ENCODE results near the gene CEACAM20. TPM values are rescaled to one million over a fixed set of nuclear protein-coding genes. Genes with fewer than 3 reads are reported as not detected.
"Not testable (repeated sequence)": the region's sequence is repeated elsewhere in the genome, so short reads cannot be mapped to it uniquely, and the experiment has no call there.

CEACAM20 gene
- total RNA-seq, 1 donor = not detected

GRCh38 chr19:44550976-44551375, 21.5 kb upstream of the CEACAM20 start:
- DNase-seq (ENCODE audit: low read depth in 2 of 3, low spot score in 2 of 3) = not testable (repeated sequence)

DNA sequence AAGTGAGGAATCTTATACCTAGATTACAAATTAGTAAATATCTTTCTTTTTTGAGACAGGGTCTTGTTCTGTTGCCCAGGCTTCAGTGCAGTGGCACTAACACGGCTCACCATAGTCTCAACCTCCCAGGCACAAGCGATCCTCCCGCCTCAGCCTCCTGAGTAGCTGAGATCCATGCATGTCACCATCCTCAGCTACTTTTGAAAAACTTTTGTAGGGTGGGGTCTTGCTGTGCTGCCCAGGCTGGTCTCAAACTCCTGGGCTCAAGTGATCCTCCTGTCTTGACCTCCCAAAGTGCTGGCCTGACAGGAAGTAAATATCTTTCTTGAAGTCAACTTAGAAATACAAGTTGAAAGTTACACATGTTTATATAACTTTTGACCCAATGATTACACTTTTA, 20.0 kb upstream of the CEACAM20 start:
- DNase-seq (ENCODE audit: low read depth in 2 of 3, low spot score in 2 of 3) = no peak

DNA sequence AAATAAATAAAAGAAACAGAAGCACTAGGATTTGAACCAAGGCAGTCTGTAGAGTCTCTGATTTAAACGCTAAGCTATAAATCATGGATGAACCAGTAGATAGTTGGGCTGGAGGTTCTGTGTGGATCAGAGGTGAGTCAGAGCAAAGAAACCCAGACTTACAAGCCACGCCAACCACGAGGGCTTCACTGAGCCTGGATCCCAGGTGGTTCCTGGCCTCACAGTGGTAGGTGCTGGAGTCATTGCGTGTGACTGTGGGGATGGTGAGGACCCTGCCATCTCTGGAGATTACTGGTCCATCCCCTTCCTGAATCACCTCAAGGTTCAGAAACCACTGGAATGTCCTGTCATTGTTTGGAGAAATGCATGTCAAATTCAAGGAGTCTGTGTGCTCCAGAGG, 19.3 kb upstream of the CEACAM20 start:
- no peak for DNase-seq (ENCODE audit: low read depth in 2 of 3, low spot score in 2 of 3)

DNA sequence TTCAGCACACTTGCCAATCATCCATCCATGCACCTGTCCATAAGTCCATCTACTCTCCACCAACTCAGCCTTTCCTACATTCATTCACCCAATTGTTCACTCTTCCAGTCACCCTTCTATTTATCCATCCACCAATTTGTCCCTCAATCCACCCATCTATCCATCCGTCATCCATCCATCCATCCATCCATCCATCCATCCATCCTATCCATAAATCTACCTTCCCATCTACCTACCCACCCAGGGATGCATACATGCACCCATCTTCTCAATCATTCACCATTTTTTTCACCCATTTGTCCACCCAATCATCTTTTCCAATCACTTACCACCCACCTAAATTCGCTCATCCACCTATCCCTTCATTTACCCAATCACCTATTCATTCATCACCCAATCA, 14.6 kb upstream of the CEACAM20 start:
- no peak for DNase-seq (ENCODE audit: low read depth in 2 of 3, low spot score in 2 of 3)

DNA sequence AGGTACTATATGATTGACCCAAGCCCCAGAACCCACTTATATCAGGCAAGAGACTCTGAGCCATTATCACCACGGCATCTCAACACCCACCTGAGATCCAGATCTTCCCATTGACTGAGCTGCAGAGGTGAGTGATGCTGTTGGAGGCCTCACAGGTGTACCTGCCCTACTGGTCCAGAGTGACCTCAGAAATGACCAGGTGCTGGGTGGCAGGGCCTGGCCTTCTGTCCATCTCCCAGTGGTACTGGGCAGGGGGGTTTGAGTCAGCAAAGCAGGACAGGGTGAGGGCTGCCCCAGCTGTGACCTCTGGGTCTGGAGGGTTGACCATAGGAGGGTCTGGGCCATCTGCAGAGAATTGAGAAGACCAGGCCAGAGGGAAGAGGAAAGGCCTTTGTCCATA, 13.2 kb upstream of the CEACAM20 start:
- DNase-seq (ENCODE audit: low read depth in 2 of 3, low spot score in 2 of 3) = no peak

DNA sequence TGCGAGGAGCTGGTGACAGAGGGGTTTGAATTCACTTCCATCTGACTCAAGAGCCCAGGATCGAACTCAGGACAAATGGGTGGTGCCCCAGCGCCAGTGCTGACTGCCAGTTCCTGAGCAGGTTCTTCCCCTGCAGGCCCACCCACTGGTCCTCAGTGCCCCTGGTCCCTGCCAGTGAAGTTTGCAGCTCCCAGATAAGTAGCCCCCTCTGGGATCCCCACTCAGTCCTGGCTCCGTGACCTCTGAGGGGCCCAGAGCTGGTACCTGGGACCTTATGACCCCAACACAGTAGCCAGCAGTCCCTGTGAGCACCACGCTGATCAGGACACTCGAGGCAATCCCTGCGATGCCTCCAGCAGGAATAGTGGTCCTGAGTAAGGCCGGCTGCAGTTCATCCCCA, 11.3 kb upstream of the CEACAM20 start:
- DNase-seq (ENCODE audit: low read depth in 2 of 3, low spot score in 2 of 3) = no peak

GRCh38 chr19:44539991-44540390, 10.5 kb upstream of the CEACAM20 start:
- no peak for DNase-seq (ENCODE audit: low read depth in 2 of 3, low spot score in 2 of 3)

DNA sequence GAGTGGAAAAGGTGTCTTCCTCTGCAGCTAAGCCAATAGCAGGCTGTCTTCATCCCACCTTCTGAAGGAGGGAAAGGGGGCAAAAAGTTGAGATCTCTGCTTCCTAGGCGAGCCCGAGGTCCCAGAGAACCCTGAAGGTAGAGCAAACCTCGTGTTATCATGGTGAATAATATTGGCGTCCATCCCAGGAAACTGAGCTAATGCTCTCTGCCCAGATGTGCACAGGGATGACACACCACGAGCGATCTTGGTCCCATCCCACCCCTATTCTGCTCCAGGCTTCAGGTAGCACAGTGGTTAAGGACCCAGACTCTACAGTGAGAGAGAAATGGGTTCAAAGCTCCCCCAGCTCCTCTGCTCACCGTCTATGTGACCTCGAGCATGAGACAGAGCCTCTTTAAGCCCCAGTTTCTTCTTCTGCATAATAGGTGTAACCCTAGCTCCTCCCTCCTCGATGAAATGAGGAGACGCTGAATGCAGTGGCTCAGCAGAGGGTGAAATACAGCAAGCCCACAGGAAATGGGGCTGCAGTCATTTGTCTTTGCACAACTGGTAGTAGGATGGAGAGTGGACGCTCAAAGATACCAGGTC, 9.9 kb upstream of the CEACAM20 start:
- no peak for DNase-seq (ENCODE audit: low read depth in 2 of 3, low spot score in 2 of 3)

- DNase-seq (ENCODE audit: low read depth in 2 of 3, low spot score in 2 of 3) = not testable (repeated sequence)
Observed at GRCh38 chr19:44535361-44535760, 5.9 kb upstream of the CEACAM20 start.

- DNase-seq (ENCODE audit: low read depth in 2 of 3, low spot score in 2 of 3) = no peak
Observed at GRCh38 chr19:44532819-44533218, 3.3 kb upstream of the CEACAM20 start.

DNA sequence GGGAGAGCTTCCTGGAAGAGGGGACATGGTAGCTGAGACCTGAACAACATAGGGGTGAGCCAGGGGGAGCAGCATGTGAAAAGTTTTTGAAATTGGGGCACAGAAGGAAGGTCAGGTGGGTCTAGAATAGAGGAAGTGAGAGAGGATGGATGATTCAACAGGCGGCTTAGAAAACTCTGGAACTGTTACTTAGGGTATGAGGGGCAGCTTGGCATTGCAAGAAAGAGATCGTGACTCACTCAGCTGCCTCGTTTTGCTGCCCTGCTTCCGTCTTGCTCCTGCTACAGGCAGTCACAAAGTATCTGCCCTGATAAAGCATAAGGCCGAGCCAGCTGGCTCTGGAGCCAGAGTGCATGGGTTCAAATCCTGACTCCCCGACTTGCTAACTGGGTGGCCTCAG, 1.3 kb upstream of the CEACAM20 start:
- DNase-seq (ENCODE audit: low read depth in 2 of 3, low spot score in 2 of 3) = no peak

DNA sequence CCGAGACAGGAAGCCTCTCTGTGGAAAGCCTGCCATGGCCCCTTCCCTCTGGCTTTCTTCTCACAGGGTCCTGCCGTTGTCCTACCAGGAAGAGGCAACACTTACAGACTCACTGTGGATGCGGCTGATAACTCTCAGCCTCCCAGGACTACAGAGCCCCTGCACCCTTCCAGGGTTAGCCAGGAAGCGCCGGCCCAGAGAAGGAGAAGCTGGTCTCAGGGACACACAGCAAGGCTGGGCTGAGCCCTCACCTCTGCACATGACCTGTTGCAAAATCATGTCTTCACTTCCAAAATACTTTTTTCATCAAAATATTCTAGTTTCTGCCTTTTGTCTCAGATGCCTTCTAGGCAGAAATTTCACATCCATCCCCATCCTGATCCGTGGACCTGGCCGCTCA, 1.9 kb downstream of the CEACAM20 start:
- no peak for DNase-seq (ENCODE audit: low read depth in 2 of 3, low spot score in 2 of 3)

GRCh38 chr19:44525721-44526430, 3.6 kb downstream of the CEACAM20 start:
- no peak for DNase-seq (ENCODE audit: low read depth in 2 of 3, low spot score in 2 of 3)

DNA sequence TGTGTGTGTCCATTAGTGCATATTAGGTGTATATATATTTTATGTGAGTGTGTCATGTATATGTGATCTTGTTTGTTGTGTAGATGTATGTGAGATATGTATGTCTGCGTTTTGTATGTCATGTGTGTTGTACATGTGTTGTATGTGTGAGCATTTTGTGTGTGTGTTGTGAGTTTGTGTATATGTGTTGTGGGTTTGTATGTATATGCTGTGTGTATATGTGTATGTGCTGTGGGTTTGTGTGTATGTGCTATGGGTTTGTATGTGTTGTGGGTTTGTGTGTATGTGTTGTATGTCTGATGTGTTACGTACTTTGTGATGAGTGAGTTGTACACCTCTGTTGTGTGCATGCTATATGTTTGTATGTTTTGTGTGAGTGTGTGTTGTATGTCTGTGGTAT, 8.1 kb downstream of the CEACAM20 start:
- no peak for DNase-seq (ENCODE audit: low read depth in 2 of 3, low spot score in 2 of 3)

GRCh38 chr19:44517146-44517545, 12.3 kb downstream of the CEACAM20 start:
- DNase-seq (ENCODE audit: low read depth in 2 of 3, low spot score in 2 of 3) = no peak

GRCh38 chr19:44515907-44516306, 13.6 kb downstream of the CEACAM20 start:
- no peak for DNase-seq (ENCODE audit: low read depth in 2 of 3, low spot score in 2 of 3)

DNA sequence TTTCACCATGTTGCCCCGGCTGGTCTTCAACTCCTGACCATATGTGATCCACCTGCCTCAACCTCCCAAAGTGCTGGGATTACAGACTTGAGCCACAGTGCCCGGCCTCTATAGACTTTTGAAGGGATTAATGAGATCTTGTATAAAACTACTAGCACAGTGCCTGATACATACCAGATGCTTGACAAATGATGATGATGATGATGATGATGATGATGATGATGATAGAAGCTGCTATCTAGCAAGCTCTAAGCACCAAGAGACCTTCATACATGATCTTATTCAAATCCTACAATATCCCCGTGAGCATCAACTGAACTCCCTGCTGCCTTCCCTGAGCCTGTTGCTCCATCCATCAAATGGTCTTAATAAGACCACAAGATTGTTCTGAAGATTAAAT, 14.4 kb downstream of the CEACAM20 start:
- DNase-seq (ENCODE audit: low read depth in 2 of 3, low spot score in 2 of 3) = no peak

GRCh38 chr19:44512326-44513298, 16.9 kb downstream of the CEACAM20 start:
- DNase-seq (ENCODE audit: low read depth in 2 of 3, low spot score in 2 of 3) = peak in 2 of 3 donors; percentile 39 to 48

DNA sequence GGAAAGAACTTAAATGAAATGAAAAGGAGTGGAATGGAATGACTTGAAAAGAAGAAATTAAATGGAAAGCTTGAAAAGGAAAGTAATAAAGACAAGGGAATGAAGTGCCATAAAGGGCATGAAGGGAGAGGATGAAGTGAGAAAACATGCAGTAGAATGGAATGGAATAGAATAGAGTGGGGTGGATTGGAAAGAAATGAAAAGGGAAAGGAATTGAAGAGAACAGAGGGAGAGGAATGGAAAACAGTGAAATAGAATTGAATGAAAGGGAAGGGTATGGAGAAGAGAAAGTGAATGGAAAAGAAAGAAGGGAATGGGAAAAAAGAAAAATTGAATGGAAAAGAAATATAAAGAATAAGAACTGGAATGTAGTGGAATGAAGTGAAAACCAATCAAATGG, 20.0 kb downstream of the CEACAM20 start:
- no peak for DNase-seq (ENCODE audit: low read depth in 2 of 3, low spot score in 2 of 3)

DNA sequence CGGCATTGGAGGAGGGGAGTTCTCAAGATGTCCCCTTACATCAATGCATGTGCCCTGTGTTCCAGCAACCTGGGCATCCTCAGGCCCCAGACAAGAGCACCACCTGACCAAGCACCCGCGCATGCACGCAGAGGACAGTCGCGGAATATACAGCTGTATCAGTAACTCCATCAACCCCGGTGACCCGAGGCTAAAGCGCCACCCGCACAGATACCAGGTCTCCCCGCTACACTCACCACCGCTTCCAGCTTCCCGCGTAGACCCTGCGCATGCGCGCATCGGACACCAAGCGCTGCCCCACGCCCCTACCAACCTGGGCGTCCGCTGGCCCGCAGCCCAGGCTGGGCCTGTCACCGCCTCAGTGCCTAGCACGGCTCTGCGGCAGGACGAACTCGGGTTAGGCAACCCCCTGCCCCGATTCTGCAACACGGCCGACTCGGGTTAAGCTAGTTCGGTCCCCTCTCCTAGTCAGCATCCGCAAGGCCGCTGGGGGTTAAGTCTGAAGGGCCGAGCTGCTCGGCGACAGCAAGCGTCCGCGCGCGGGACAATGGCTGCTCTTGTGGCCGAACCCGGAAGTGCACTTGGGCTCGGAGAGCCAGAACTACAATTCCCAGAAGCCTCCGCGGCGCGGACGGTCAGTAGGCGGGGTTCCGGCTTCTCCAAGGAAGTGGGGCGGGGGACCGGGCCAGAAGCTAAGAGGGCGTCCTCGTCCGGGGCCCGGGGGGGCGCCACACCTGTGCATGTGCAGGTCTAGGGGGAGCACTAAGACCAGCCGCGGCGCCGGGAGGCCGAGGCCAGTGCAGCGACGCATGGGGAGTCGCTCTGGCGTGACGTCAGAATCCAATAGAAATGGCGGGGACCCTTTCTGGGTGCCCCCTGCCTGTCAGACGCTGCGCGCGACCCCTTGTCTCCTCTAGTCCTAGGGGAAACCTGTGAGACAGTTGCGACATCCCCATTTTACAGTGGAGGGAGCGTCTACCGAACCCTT, 29.2 kb downstream of the CEACAM20 start, which contains the start of gene ZNF180:
ZNF180 (minus strand) TSS at position 561 of the 988 bp plus-strand sequence. CDS start 3,188 bp downstream, outside the sequence.
- peak; percentile 88 to 98 (median 97) for DNase-seq (ENCODE audit: low read depth in 2 of 3, low spot score in 2 of 3)

All from hematopoietic multipotent progenitor cell (in vitro differentiated cells).